Thoracic aorta (tissue), 2 donors: ENCODE measurements around the gene ENPP3. TPM values are rescaled to one million over a fixed set of nuclear protein-coding genes. Genes with fewer than 3 reads are reported as not detected.
A peak's percentile ranks its signal among the peaks of the same experiment; 100 is the strongest.

Experiments used
- ATAC-seq: fragments of 150-250 bp; one replicate; pipeline ENCODE4 v1.8.0; 2017; ENCODE audit warnings: low read depth; ENCODE audit not compliant: insufficient number of reproducible peaks, low FRiP score
- DNase-seq: peaks from one replicate; pipeline ENCODE4 v3.0.0-alpha.2; 2020; ENCODE audit warnings: low spot score
- H3K27ac ChIP-seq, 2 donors: fragments of 200-600 bp; sonication (generic); 1 replicate in 1 of 2; 2 replicates in 1 of 2; pipeline ENCODE4 v1.5.1; 2016; ENCODE audit warnings: mild to moderate bottlenecking in 2 of 2, moderate library complexity in 2 of 2
- H3K27me3 ChIP-seq: fragments of 200-600 bp; sonication (generic); replicated peaks from 2 replicates; pipeline ENCODE4 v1.6.0; 2016; ENCODE audit warnings: mild to moderate bottlenecking; ENCODE audit not compliant: insufficient read depth
- H3K36me3 ChIP-seq: fragments of 200-600 bp; sonication (generic); one replicate; pipeline ENCODE4 v1.5.1; 2016
- H3K4me1 ChIP-seq, 2 donors: fragments of 200-600 bp; sonication (generic); 1 replicate in 1 of 2; 2 replicates in 1 of 2; pipeline versions ENCODE4 v1.5.1 to v1.6.0; 2016; ENCODE audit warnings: low read depth in 2 of 2, mild to moderate bottlenecking in 1 of 2; ENCODE audit not compliant: control insufficient read depth in 1 of 2
- H3K4me3 ChIP-seq: fragments of 200-600 bp; sonication (generic); 2 replicates; pipeline ENCODE4 v1.5.1; 2016; ENCODE audit warnings: mild to moderate bottlenecking
- H3K9me3 ChIP-seq: fragments of 200-600 bp; sonication (generic); 2 replicates; pipeline ENCODE4 v1.5.1; 2016
- CTCF ChIP-seq: fragments of 200-600 bp; sonication (generic); IDR thresholded peaks from one replicate; pipeline ENCODE4 v1.5.1; 2019; ENCODE audit warnings: antibody characterized with exemption
- total RNA-seq, 2 donors: library from RNA; depleted of rRNA; stranded (reverse); fragments of >200 nt; gene quantifications; one replicate each; pipeline versions ENCODE4 v1.1.0 to v1.2.3, GENCODE V29; 2016

The ENPP3 gene
- total RNA-seq, 2 donors from 2014 or later: 0.49 to 0.54 TPM

DNA sequence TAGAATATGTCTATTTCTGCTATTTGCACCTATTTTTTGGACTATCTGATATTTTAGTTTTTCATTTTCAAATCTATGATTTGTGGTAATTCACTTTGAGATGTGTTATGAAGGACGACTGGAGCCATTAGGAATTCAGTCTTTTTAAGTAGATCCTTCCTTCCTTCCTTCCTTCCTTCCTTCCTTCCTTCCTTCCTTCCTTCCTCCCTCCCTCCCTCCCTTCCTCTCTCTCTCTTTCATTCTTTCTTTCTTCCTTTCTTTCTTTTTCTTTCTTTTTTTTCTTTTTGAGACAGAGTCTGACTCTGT lies 124.6 kb downstream of the ENPP3 start:
- peak overlapping the region; percentile 35 to 50 for H3K27ac ChIP-seq
- no peak for DNase-seq
- no peak overlapping the region for H3K4me3 ChIP-seq
- no peak for TF ChIP-seq CTCF
- H3K36me3 ChIP-seq: no peaks in the 10 kb centered on the region
- no peaks in the 10 kb centered on the region for H3K27me3 ChIP-seq
- no peak for ATAC-seq
- H3K4me1 ChIP-seq: peaks cover 25 to 57% of the 10 kb centered on the region in 2 donors
- no peaks in the 10 kb centered on the region for H3K9me3 ChIP-seq

DNA sequence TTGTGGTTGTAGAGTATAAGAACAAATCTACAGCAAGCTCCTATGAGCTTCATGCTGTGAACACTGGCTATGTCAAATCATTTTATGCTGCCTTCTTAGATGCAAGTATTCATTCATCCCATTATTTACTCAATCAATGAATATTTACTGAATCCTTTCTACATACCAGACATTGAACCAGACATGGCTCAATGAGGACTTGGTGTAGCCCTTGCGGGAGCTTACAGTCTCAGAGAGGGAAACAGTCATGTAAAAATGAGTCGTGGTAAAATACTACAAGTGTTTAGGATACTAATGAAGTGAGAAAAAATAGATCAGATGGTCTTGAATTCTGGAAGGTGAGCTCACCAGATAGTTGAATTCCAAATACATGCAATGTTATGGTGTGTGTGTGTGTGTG lies 125.9 kb downstream of the ENPP3 start:
- Histone ChIP-seq H3K4me1 (peaks cover 26 to 63% of the 10 kb centered on the region in 2 donors), H3K4me3 (no peak overlapping the region), H3K27me3 (no peaks in the 10 kb centered on the region), H3K27ac (no peak overlapping the region), H3K9me3 (no peaks in the 10 kb centered on the region), H3K36me3 (no peaks in the 10 kb centered on the region)
- ATAC-seq (no peak), DNase-seq (no peak)
- TF ChIP-seq CTCF: no peak

DNA sequence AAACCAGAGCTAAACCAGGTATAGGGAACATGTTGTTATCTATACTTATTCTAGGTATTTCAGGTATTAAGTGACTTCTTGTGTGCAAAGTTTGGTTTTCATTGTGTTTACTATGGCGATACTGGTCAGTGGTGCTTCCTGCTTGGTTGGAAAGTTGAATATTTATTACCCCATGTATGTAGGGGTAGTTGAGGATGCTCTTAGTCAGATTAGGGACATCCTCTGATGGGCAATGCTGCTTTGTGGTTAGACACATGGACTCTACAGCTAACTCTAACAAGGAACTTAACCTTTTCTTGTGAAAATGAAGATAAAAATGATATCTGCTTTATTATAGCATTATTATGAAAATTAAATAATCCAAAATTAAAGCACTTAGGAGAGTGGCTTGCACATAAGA lies 126.6 kb downstream of the ENPP3 start:
- Histone ChIP-seq H3K4me3 (no peak overlapping the region), H3K27ac (no peak overlapping the region), H3K9me3 (no peaks in the 10 kb centered on the region), H3K27me3 (no peaks in the 10 kb centered on the region), H3K36me3 (no peaks in the 10 kb centered on the region), H3K4me1 (peaks cover 20 to 56% of the 10 kb centered on the region in 2 donors)
- ATAC-seq (no peak), DNase-seq (no peak)
- TF ChIP-seq CTCF: no peak

- Histone ChIP-seq H3K36me3 (no peaks in the 10 kb centered on the region), H3K9me3 (no peaks in the 10 kb centered on the region), H3K4me1 (peaks cover 20 to 51% of the 10 kb centered on the region in 2 donors), H3K27me3 (no peaks in the 10 kb centered on the region), H3K4me3 (no peak overlapping the region), H3K27ac (no peak overlapping the region)
- no peak for ATAC-seq
- no peak for DNase-seq
- TF ChIP-seq CTCF: no peak
Observed at GRCh38 chr6:131764350-131764749, 127.2 kb downstream of the ENPP3 start.

GRCh38 chr6:131765081-131765803 lies 128.1 kb downstream of the ENPP3 start:
- Histone ChIP-seq H3K27me3 (no peaks in the 10 kb centered on the region), H3K9me3 (no peaks in the 10 kb centered on the region), H3K36me3 (no peaks in the 10 kb centered on the region), H3K27ac (peak overlapping the region; percentile 73 to 77), H3K4me1 (peaks cover 16 to 44% of the 10 kb centered on the region in 2 donors), H3K4me3 (no peak overlapping the region)
- no peak for ATAC-seq
- TF ChIP-seq CTCF: no peak
- DNase-seq: no peak
